KBM-7 (cell line): Measurements from ENCODE around the gene GBF1.

ENCODE experiments used
- DNase-seq: peaks from one replicate; pipeline ENCODE4 v3.0.0-alpha.2; 2015
- in situ Hi-C: fragments of 300-500 bp; cut with MboI; formaldehyde crosslinking; loops from 2 replicates; pipeline ENCODE4 v1.14.3; 2020; ENCODE audit warnings: low sequenced_read_pairs, low pct_unique_long_range_greater_than_20kb, mixed read lengths

Gene GBF1

GRCh38 chr10:102255404-102255803 lies 10.1 kb downstream of the GBF1 start:
- no peak for DNase-seq
- in situ Hi-C loops, result no loop called here

DNA sequence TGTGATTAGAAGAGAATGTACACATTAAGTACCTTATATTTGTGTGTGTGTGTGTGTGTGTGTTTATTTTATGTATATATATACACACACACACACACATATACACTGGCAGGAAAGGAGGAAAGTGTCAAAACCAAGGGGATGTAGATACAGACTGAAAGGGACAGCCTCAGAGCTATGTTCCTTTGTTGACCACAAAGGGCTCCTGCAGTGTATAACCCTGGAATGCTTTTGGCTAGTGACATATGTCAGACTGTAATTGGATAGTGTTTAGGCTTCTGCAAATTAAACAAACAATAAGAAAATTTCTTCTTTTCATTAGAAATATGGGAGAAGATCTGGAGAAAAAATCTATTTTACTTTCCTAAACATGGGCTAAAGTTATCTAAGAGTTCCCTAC lies 15.9 kb downstream of the GBF1 start:
- no peak for DNase-seq
- in situ Hi-C loops, result no loop called here

DNA sequence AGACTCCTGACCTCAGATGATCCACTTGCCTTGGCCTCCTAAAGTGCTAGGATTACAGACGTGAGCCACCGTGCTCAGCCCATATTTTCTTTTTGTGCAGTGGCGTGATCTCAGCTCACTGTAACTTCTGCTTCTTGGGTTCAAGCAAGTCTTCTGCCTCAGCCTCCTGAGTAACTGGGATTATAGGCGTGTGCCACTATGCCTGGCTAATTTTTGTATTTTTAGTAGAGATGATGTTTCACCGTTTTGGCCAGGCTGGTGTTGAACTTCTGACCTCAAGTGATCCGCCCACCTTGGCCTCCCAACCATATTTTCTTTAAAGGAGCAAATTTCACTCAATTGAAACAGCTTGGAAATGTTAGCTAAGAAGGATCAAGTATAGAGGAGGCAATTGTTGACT lies 16.5 kb downstream of the GBF1 start:
- no peak for DNase-seq
- in situ Hi-C loops, result no loop called here

GRCh38 chr10:102262744-102263370 lies 17.5 kb downstream of the GBF1 start:
- DNase-seq, result no peak
- in situ Hi-C loops, result no loop called here

- in situ Hi-C loops, result no loop called here
- DNase-seq, result no peak
Observed at GRCh38 chr10:102264371-102264770, 19.0 kb downstream of the GBF1 start.

DNA sequence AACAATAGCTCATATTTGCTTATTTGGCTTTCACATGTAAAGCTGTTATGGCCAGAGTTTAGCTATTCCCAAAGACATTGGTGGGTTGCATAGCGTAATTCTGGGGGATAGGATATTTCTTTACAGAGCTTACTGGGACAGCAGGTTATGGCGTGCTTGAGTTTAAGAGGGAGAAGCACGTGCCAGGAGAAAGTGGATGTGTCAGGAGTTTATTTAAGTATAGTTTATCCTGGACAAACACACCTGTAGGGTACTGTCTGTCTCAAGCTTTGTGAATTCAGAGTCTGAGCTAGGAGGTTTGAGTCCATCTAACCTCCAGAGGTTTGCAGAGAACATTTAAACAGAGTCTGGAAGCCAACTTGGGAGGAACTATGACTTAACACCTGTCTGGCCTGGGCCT lies 21.3 kb downstream of the GBF1 start:
- in situ Hi-C loops, result no loop called here

GRCh38 chr10:102267748-102268147 lies 22.4 kb downstream of the GBF1 start:
- no peak for DNase-seq
- in situ Hi-C loops, result no loop called here

More for the DNA sequence above, 21.3 kb downstream of the GBF1 start:
- no peak for DNase-seq

- in situ Hi-C loops, result no loop called here
- DNase-seq, result peak; percentile 6
Observed at GRCh38 chr10:102268375-102268888, 23.1 kb downstream of the GBF1 start.

DNA sequence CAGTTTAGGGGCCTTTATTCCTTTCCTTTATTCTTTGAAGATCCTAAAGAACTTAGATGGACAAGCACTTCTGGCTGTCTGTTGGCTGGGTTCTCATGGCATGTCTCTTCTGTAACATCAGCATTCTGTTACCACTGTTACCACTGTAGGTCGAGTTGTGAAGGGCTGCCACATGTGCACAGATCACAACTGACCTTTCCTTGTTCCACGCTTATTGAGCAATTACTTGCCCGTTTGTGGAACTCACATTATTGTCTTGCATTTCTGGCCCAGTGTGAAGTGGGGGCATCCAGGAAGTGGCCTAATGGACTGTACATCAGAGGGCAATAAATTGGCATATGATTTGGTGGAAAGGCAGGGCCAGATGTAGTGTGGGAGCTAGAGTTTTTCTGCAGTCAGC lies 23.7 kb downstream of the GBF1 start:
- no peak for DNase-seq
- in situ Hi-C loops, result no loop called here

DNA sequence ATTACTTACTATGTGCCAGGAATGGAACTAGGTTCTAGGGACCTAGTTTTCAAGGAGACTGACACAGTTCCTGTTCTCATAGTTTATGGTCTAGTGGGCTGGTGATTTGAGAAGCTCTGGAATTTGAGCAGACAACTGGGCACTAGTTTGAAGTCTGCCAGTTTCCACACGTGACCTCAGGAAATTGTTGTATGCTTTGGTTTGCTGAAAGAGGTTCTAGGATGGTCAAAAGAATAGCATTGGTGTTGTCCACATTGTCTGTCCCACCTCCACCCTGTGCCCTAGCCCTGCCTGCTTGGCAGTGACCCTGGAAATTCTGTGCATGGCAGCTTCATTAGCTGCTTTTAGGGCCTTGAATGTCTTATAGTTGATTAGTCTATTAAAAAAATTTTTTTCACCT lies 28.7 kb downstream of the GBF1 start:
- in situ Hi-C loops, result no loop called here
- DNase-seq, result no peak

- DNase-seq, result no peak
- in situ Hi-C loops, result no loop called here
Observed at GRCh38 chr10:102275343-102275742, 30.0 kb downstream of the GBF1 start.

DNA sequence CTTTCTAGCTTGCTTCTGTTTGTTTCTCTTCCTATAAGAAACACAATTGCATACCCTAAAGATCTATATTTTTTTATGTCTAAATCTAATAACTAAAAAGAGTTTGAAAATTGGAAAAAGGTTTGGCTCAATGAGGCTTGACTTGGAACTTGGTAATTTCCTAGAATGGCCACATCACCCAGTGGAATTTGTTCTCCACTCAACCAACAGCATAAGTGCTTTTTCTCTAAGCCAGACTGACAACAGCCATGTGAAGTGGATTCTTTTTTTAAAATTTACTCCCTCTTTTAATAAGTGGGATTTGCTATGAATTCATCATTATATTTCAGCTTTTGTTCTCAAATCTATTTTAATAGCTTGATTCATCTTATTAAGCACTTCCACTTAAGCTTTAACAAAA lies 33.8 kb downstream of the GBF1 start:
- no peak for DNase-seq
- in situ Hi-C loops, result no loop called here

DNA sequence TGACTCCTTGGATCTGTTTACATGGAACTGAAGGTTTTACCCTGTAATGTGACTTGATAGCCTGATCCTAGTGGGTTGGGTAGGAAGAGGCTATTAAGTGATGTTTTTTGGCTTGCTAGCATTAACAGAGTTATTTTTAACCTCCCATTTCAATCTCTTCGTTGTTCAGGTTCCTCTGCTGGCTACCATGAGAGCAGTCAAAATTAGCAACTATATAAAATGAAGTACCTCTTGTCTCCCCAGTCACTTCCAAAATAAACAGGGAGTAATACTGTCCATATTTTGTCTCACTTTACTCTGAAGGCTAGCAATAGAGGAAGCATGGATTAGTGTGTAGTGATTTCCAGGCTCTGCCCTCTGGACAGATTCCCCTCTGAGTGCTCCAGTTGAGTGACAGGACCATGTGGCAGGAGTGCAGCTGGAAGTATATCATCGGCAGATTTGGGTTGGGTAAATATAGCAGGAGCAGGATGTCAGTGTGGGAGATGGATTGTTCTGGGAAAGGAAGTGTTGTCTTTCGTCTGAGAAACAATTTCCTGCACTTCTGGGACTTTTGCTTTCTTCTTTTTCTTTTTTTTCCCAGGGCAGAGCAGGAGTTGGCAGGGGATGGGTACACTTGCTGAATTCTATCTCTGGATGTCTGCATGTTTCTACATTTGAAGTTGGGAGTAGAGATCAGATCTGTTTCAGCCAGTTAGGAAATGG lies 35.2 kb downstream of the GBF1 start:
- DNase-seq, result peak; percentile 49
- in situ Hi-C loops, result no loop called here

DNA sequence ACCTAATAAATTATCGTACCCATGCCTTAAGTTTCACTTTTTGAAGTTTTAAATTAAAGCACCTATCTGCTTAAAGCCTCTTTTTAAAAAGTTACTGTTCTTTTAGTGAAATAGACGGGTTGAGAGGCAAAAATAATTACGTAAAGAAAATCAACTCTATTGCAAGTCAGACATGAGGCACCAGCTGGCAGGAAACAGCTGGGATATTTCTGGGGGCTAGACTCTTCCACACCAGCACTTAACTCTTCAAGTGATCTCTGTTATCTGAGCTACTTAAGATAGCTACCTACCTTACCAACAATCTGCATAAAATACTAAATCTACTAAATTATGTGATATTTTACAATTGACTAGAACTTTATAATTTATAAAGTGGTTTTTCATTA lies 35.8 kb downstream of the GBF1 start:
- in situ Hi-C loops, result no loop called here
- peak; percentile 49 for DNase-seq

- in situ Hi-C loops, result no loop called here
- no peak for DNase-seq
Observed at GRCh38 chr10:102283488-102283887, 38.2 kb downstream of the GBF1 start.

DNA sequence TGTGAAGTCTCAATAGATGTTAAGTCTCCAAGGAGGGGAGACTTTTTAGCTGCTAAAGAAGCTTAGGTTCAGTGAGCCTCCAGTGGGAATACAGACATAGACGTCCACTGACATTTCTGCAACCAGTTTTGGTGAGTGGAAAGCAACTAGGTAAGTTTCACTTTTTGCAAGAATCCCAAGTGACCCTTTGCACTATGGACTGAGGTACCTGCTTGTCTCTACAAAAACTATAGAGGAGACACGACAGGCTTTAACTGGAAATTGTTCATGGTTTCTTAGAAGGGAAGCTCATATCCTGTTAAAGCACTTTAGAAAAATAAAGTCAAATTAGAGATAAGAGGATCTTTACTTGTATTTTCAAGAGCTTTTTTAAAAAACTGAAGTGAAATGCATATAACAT lies 38.6 kb downstream of the GBF1 start:
- in situ Hi-C loops, result no loop called here
- DNase-seq, result no peak

DNA sequence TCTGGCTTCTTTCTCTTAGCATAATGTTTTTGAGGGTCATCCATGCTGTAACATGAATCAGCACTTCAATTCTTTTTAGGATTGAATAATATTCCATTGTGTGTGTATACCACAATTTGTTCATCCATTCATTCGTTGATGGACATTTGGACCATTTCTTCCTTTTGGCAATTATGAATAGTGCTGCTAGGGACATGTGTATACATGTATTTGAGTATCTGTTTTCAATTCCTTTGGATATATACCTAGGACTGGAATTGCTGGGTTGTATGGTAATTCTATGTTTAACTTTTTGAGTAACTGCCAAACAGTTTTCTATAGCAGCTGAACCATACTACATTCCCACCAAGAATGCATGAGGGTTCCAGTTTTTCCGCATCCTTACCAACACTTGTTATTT lies 39.2 kb downstream of the GBF1 start:
- in situ Hi-C loops, result no loop called here
- DNase-seq, result no peak

DNA sequence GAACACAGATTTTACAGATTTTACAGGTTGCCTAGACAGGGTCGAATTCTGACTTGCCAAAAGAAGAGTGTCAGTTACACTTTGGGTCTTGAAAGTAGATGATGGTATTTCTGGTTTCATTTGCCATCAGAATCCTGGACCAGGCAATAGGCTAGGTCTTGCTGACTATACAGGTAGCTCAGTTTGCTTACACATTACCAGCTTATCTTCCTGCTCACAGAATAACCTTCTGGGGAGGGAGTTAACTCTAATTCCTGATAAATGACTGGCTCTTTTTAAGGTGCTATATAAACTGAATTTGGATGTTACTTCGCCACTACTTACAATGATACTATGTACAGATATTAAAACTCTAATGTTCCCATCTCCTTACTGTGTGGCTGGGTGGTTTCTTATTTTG lies 39.8 kb downstream of the GBF1 start:
- no peak for DNase-seq
- in situ Hi-C loops, result no loop called here

DNA sequence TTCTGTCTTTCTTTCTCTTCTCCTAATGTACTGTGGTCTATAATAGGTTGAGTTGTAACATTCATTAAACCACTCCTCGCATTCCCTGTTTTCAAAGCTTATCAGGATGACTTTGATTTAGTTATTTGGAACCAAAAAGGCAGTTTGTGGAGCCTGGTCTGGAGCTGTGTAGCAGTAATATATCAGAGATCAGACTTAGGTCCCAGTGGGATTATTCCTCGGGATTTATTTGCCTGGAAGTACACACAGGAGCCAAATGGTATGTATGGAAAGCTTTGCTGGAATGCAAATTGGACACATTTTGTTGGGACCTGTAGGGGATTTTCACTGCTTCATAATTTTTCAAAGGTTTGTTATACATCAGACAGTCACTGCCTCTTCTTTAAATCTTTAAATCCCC lies 40.9 kb downstream of the GBF1 start:
- no peak for DNase-seq
- in situ Hi-C loops, result no loop called here

- in situ Hi-C loops, result no loop called here
Observed at GRCh38 chr10:102287538-102287937, 42.2 kb downstream of the GBF1 start.

GRCh38 chr10:102287991-102288390 lies 42.7 kb downstream of the GBF1 start:
- DNase-seq, result no peak
- in situ Hi-C loops, result no loop called here

More at GRCh38 chr10:102287538-102287937, 42.2 kb downstream of the GBF1 start:
- no peak for DNase-seq
